Osteocyte (in vitro differentiated cells): ENCODE results near the gene GALNT2. TPM values are rescaled to one million over a fixed set of nuclear protein-coding genes. Genes with fewer than 3 reads are reported as not detected.

Experiments used
- DNase-seq: peaks from one replicate; pipeline ENCODE4 v3.0.0; 2021; ENCODE audit warnings: mixed read lengths; ENCODE audit not compliant: unreplicated experiment; ENCODE audit errors: extremely low spot score
- H3K27ac Mint-ChIP-seq: one replicate; pipeline ENCODE4 v1.8.0; 2021; ENCODE audit warnings: mild to moderate bottlenecking, mixed read lengths; ENCODE audit not compliant: unreplicated experiment
- H3K27me3 Mint-ChIP-seq: one replicate; pipeline ENCODE4 v1.8.0; 2021; ENCODE audit warnings: mixed read lengths; ENCODE audit not compliant: unreplicated experiment
- H3K36me3 Mint-ChIP-seq: one replicate; pipeline ENCODE4 v1.8.0; 2021; ENCODE audit warnings: mixed read lengths; ENCODE audit not compliant: unreplicated experiment
- H3K4me1 Mint-ChIP-seq: one replicate; pipeline ENCODE4 v1.8.0; 2021; ENCODE audit warnings: mixed read lengths; ENCODE audit not compliant: unreplicated experiment
- H3K4me3 Mint-ChIP-seq: one replicate; pipeline ENCODE4 v1.8.0; 2021; ENCODE audit warnings: mild to moderate bottlenecking, moderate library complexity, mixed read lengths; ENCODE audit not compliant: unreplicated experiment
- H3K9me3 Mint-ChIP-seq: one replicate; pipeline ENCODE4 v1.8.0; 2021; ENCODE audit warnings: mixed read lengths; ENCODE audit not compliant: unreplicated experiment
- CTCF ChIP-seq: fragments of 200-600 bp; sonication (generic); IDR thresholded peaks from 2 replicates; pipeline ENCODE4 v1.5.0; 2021; ENCODE audit warnings: antibody characterized with exemption, mild to moderate bottlenecking, moderate library complexity
- total RNA-seq: library from RNA; stranded (reverse); gene quantifications from 2 replicates; pipeline ENCODE4 v1.2.1, GENCODE V29; 2021

Gene GALNT2
- total RNA-seq, 1 donor from 2014 or later: 149 TPM

- Mint-ChIP-seq H3K9me3 (no peaks in the 10 kb centered on the region), H3K36me3 (peaks cover 12% of the 10 kb centered on the region), H3K27ac (peak overlapping the region; percentile 98), H3K27me3 (no peaks in the 10 kb centered on the region), H3K4me1 (peaks cover 69% of the 10 kb centered on the region), H3K4me3 (no peak overlapping the region)
- DNase-seq: no peak
- TF ChIP-seq CTCF: no peak
Measured at GRCh38 chr1:230091473-230092231, 24.6 kb downstream of the GALNT2 start.

GRCh38 chr1:230094746-230095145 is 27.7 kb downstream of the GALNT2 start:
- peak overlapping the region; percentile 23 for H3K27ac Mint-ChIP-seq
- no peak for TF ChIP-seq CTCF
- H3K4me3 Mint-ChIP-seq: no peak overlapping the region
- peaks cover 12% of the 10 kb centered on the region for H3K36me3 Mint-ChIP-seq
- no peaks in the 10 kb centered on the region for H3K27me3 Mint-ChIP-seq
- H3K4me1 Mint-ChIP-seq: peaks cover 41% of the 10 kb centered on the region
- H3K9me3 Mint-ChIP-seq: no peaks in the 10 kb centered on the region
- no peak for DNase-seq

GRCh38 chr1:230095938-230096337 is 28.9 kb downstream of the GALNT2 start:
- Mint-ChIP-seq H3K36me3 (peaks cover 10% of the 10 kb centered on the region), H3K4me1 (peaks cover 29% of the 10 kb centered on the region), H3K27ac (no peak overlapping the region), H3K27me3 (no peaks in the 10 kb centered on the region), H3K4me3 (no peak overlapping the region), H3K9me3 (no peaks in the 10 kb centered on the region)
- TF ChIP-seq CTCF: no peak
- DNase-seq: no peak

- Mint-ChIP-seq H3K4me3 (no peak overlapping the region), H3K9me3 (no peaks in the 10 kb centered on the region), H3K27ac (no peak overlapping the region), H3K4me1 (peaks cover 29% of the 10 kb centered on the region), H3K36me3 (peaks cover 5% of the 10 kb centered on the region), H3K27me3 (no peaks in the 10 kb centered on the region)
- no peak for DNase-seq
- TF ChIP-seq CTCF: no peak
Measured at GRCh38 chr1:230097370-230097769, 30.3 kb downstream of the GALNT2 start.

- Mint-ChIP-seq H3K9me3 (no peaks in the 10 kb centered on the region), H3K27ac (no peak overlapping the region), H3K27me3 (no peaks in the 10 kb centered on the region), H3K36me3 (peaks cover 5% of the 10 kb centered on the region), H3K4me3 (no peak overlapping the region), H3K4me1 (peaks cover 33% of the 10 kb centered on the region)
- TF ChIP-seq CTCF: no peak
- DNase-seq: no peak
Measured at GRCh38 chr1:230098723-230099122, 31.7 kb downstream of the GALNT2 start.
